ENCODE measurements around the gene CLECL1. TPM values are rescaled to one million over a fixed set of nuclear protein-coding genes. Genes with fewer than 3 reads are reported as not detected.

Gene CLECL1
- total RNA-seq, result not detected

- Histone ChIP-seq H3K4me1 (peaks cover 0 to under 1% of the 10 kb centered on the region in 2 donors), H3K27ac (no peak within 1 kb of the TSS), H3K9me3 (no peaks in the 10 kb centered on the region), H3K36me3 (no peaks in the 10 kb centered on the region), H3K27me3 (no peaks in the 10 kb centered on the region), H3K4me3 (no peak within 1 kb of the TSS)
- ATAC-seq (no peak), DNase-seq (no peak)
- in situ Hi-C loops (cut with MboI; ENCODE audit: low sequenced_read_pairs in 4 of 4) (no loop called here), intact Hi-C loops (cut with DNase I; ENCODE audit: low total_unique reads) (no loop called here)
- TF ChIP-seq POLR2A (IDR thresholded peaks at IDR 0.05) (no peak), CTCF (IDR thresholded peaks at IDR 0.05 in 4 of 5, conservative IDR thresholded peaks at IDR 0.05 in 1 of 5) (no peak)
These were observed at the start of gene CLECL1 for GRCh38 chr12:9732921-9733461. Gene CLECL1 (minus strand): TSS chr12:9733097.

GRCh38 chr12:9781360-9781759 lies 48.5 kb upstream of the CLECL1 start:
- Histone ChIP-seq H3K9me3 (no peaks in the 10 kb centered on the region), H3K4me1 (no peaks in the 10 kb centered on the region), H3K4me3 (no peak overlapping the region), H3K27me3 (no peaks in the 10 kb centered on the region), H3K27ac (no peak overlapping the region), H3K36me3 (no peaks in the 10 kb centered on the region)
- intact Hi-C loops (cut with DNase I; ENCODE audit: low total_unique reads) (no loop called here), in situ Hi-C loops (cut with MboI; ENCODE audit: low sequenced_read_pairs in 4 of 4) (no loop called here)
- TF ChIP-seq CTCF (IDR thresholded peaks at IDR 0.05 in 4 of 5, conservative IDR thresholded peaks at IDR 0.05 in 1 of 5) (no peak), POLR2A (IDR thresholded peaks at IDR 0.05) (no peak)
- no peak for DNase-seq
- ATAC-seq, result no peak

- in situ Hi-C loops (cut with MboI; ENCODE audit: low sequenced_read_pairs in 4 of 4), result no loop called here
- intact Hi-C loops (cut with DNase I; ENCODE audit: low total_unique reads), result no loop called here
- Histone ChIP-seq H3K27me3 (no peaks in the 10 kb centered on the region), H3K4me1 (no peaks in the 10 kb centered on the region), H3K9me3 (no peaks in the 10 kb centered on the region), H3K27ac (no peak overlapping the region), H3K4me3 (no peak overlapping the region), H3K36me3 (no peaks in the 10 kb centered on the region)
- ATAC-seq (no peak), DNase-seq (no peak)
- TF ChIP-seq POLR2A (IDR thresholded peaks at IDR 0.05), result no peak
- no peak for TF ChIP-seq CTCF (IDR thresholded peaks at IDR 0.05 in 4 of 5, conservative IDR thresholded peaks at IDR 0.05 in 1 of 5)
These were observed 46.3 kb upstream of the CLECL1 start for GRCh38 chr12:9779209-9779608.

- intact Hi-C loops (cut with DNase I; ENCODE audit: low total_unique reads), result no loop called here
- TF ChIP-seq CTCF (IDR thresholded peaks at IDR 0.05 in 4 of 5, conservative IDR thresholded peaks at IDR 0.05 in 1 of 5), result no peak
- no peak for TF ChIP-seq POLR2A (IDR thresholded peaks at IDR 0.05)
- no peak for ATAC-seq
These were observed 43.9 kb upstream of the CLECL1 start for GRCh38 chr12:9776781-9777180.

More at GRCh38 chr12:9776781-9777180, 43.9 kb upstream of the CLECL1 start:
- in situ Hi-C loops (cut with MboI; ENCODE audit: low sequenced_read_pairs in 4 of 4), result no loop called here
- Histone ChIP-seq H3K9me3 (no peaks in the 10 kb centered on the region), H3K27ac (no peak overlapping the region), H3K27me3 (no peaks in the 10 kb centered on the region), H3K36me3 (no peaks in the 10 kb centered on the region), H3K4me1 (no peaks in the 10 kb centered on the region), H3K4me3 (no peak overlapping the region)
- DNase-seq, result no peak
